Measurements from ENCODE around the gene PAIP1.

DNA sequence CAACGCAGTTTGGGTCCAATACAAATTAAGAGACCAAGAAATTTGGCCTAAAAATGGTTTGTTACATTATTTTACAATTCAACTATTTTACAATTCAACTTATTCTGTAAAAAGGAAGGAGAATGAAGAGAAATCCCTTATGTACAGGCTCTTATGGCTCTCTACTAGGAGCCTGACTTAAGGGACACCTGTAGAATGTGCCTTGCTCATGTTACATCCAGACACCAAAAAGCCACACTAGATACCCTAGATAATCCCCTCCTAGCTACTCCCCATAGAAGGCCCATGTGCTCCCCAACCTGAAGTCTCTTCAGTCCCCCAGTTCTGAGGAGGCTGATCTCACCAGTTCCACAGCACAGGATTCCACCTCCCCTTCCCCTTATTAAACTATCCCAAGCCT, 32.0 kb upstream of the PAIP1 start:
- TF ChIP-seq CTCF (IDR thresholded peaks at IDR 0.05 in 8 of 11, conservative IDR thresholded peaks at IDR 0.05 in 3 of 11) (no peak), POLR2AphosphoS5 (IDR thresholded peaks at IDR 0.05) (no peak), POLR2A (IDR thresholded peaks at IDR 0.05) (no peak)
